Immature natural killer cell (primary cell): ENCODE measurements around the gene RBAK. TPM values are rescaled to one million over a fixed set of nuclear protein-coding genes. Genes with fewer than 3 reads are reported as not detected.
"Not testable (repeated sequence)": the region's sequence is repeated elsewhere in the genome, so short reads cannot be mapped to it uniquely, and the experiment has no call there.

Experiments
- DNase-seq, 3 donors: peaks; one replicate each; pipeline ENCODE4 v3.0.0; 2022; ENCODE audit warnings: mixed read lengths in 1 of 3
- H3K27ac Mint-ChIP-seq, 6 donors: one replicate each; pipeline ENCODE4 v1.8.0; 2020; ENCODE audit warnings: mixed read lengths in 6 of 6, mild to moderate bottlenecking in 5 of 6, inconsistent platforms in 4 of 6, moderate library complexity in 3 of 6
- H3K27me3 Mint-ChIP-seq, 3 donors: one replicate each; pipeline ENCODE4 v1.8.0; 2020 to 2021; ENCODE audit warnings: low read depth in 3 of 3, mild to moderate bottlenecking in 3 of 3, mixed read lengths in 3 of 3, moderate library complexity in 3 of 3, inconsistent platforms in 1 of 3
- H3K36me3 Mint-ChIP-seq, 3 donors: one replicate each; pipeline ENCODE4 v1.8.0; 2020; ENCODE audit warnings: mixed read lengths in 3 of 3, inconsistent platforms in 2 of 3, mild to moderate bottlenecking in 2 of 3
- H3K4me1 Mint-ChIP-seq, 2 donors: one replicate each; pipeline ENCODE4 v1.8.0; 2020; ENCODE audit warnings: inconsistent platforms in 2 of 2, mild to moderate bottlenecking in 2 of 2, mixed read lengths in 2 of 2, moderate library complexity in 1 of 2
- H3K4me3 Mint-ChIP-seq, 5 donors: one replicate each; pipeline ENCODE4 v1.8.0; 2020; ENCODE audit warnings: mild to moderate bottlenecking in 5 of 5, mixed read lengths in 5 of 5, inconsistent platforms in 3 of 5, moderate library complexity in 3 of 5
- H3K9me3 Mint-ChIP-seq, 6 donors: one replicate each; pipeline ENCODE4 v1.8.0; 2020; ENCODE audit warnings: mild to moderate bottlenecking in 6 of 6, mixed read lengths in 6 of 6, inconsistent platforms in 4 of 6, moderate library complexity in 3 of 6
- polyA plus RNA-seq, 3 donors: library from polyadenylated mRNA; unstranded; fragments of 300-500 nt; fragmentation: Illumina TruSeq; gene quantifications; one replicate each; pipeline ENCODE4 v1.2.3, GENCODE V29; 2021

The RBAK gene
- polyA plus RNA-seq, 3 donors from 2014 or later = 0.46 to 4.1 (median 1.8) TPM

- Mint-ChIP-seq H3K4me3 (no peak overlapping the region), H3K9me3 (peaks cover 52 to 98% (median 96%) of the 10 kb centered on the region in 6 donors), H3K27me3 (peaks cover 6 to 11% (median 10%) of the 10 kb centered on the region in 3 donors), H3K4me1 (no peaks in the 10 kb centered on the region), H3K36me3 (peaks cover 73 to 91% (median 87%) of the 10 kb centered on the region in 3 donors), H3K27ac (no peak overlapping the region)
- DNase-seq = no peak
Measured at GRCh38 chr7:5065107-5065407, 19.4 kb downstream of the RBAK start.

GRCh38 chr7:5068521-5068920, 22.9 kb downstream of the RBAK start:
- no peak for DNase-seq
- peaks cover 12 to 16% (median 15%) of the 10 kb centered on the region in 3 donors for H3K27me3 Mint-ChIP-seq
- H3K4me3 Mint-ChIP-seq = no peak overlapping the region
- H3K27ac Mint-ChIP-seq = no peak overlapping the region
- peaks cover 11 to 12% of the 10 kb centered on the region in 2 donors for H3K4me1 Mint-ChIP-seq
- H3K9me3 Mint-ChIP-seq = peaks cover 53 to 90% (median 84%) of the 10 kb centered on the region in 6 donors
- H3K36me3 Mint-ChIP-seq = peaks cover 45 to 62% (median 61%) of the 10 kb centered on the region in 3 donors

- H3K4me1 Mint-ChIP-seq = peaks cover 11 to 12% of the 10 kb centered on the region in 2 donors
- no peak overlapping the region for H3K27ac Mint-ChIP-seq
- no peak for DNase-seq
- H3K9me3 Mint-ChIP-seq = peaks cover 47 to 74% (median 67%) of the 10 kb centered on the region in 6 donors
- peaks cover 10 to 17% (median 10%) of the 10 kb centered on the region in 3 donors for H3K27me3 Mint-ChIP-seq
- peaks cover 30 to 45% (median 44%) of the 10 kb centered on the region in 3 donors for H3K36me3 Mint-ChIP-seq
- no peak overlapping the region for H3K4me3 Mint-ChIP-seq
Measured at GRCh38 chr7:5070206-5070605, 24.5 kb downstream of the RBAK start.

- not testable (repeated sequence) for H3K27ac Mint-ChIP-seq, DNase-seq, H3K36me3 Mint-ChIP-seq, H3K4me3 Mint-ChIP-seq
- H3K27me3 Mint-ChIP-seq = peaks cover 8 to 14% (median 14%) of the 10 kb centered on the region in 3 donors
- peaks cover 17 to 25% (median 18%) of the 10 kb centered on the region in 6 donors for H3K9me3 Mint-ChIP-seq
- H3K4me1 Mint-ChIP-seq = peaks cover 11 to 12% of the 10 kb centered on the region in 2 donors
Measured at GRCh38 chr7:5075187-5075586, 29.5 kb downstream of the RBAK start.

DNA sequence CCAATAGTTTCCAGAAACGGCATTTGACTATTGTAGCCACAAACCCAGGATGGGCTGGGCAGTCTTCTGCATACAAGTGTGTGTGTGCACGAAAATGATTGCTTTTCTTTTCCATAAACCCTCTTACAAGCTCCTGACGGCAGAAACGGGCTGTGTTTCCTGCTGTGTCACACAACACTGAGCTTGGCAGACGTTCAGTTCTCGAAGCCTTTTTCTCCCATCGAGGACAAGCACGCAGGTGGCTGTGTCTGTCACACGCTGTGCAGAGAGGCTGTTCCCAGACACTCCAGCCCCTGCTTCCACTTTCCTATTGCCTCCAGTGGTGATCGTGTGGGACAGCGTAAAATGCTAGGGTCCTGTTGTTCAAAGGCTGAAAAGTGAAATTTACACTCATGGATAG, 32.1 kb downstream of the RBAK start:
- no peak overlapping the region for H3K27ac Mint-ChIP-seq

GRCh38 chr7:5082806-5083205, 37.1 kb downstream of the RBAK start:
- no peak for DNase-seq
- Mint-ChIP-seq H3K9me3 (no peaks in the 10 kb centered on the region), H3K27ac (no peak overlapping the region), H3K4me1 (no peaks in the 10 kb centered on the region), H3K27me3 (peaks cover 0 to 11% (median 9%) of the 10 kb centered on the region in 3 donors), H3K36me3 (no peaks in the 10 kb centered on the region), H3K4me3 (no peak overlapping the region)

More for the DNA sequence above, 32.1 kb downstream of the RBAK start:
- peaks cover 6 to 8% (median 8%) of the 10 kb centered on the region in 3 donors for H3K27me3 Mint-ChIP-seq
- DNase-seq = no peak
- no peak overlapping the region for H3K4me3 Mint-ChIP-seq
- no peaks in the 10 kb centered on the region for H3K36me3 Mint-ChIP-seq
- H3K9me3 Mint-ChIP-seq = peaks cover 0 to 7% (median 2%) of the 10 kb centered on the region in 6 donors
- peaks cover 0 to 4% of the 10 kb centered on the region in 2 donors for H3K4me1 Mint-ChIP-seq

- Mint-ChIP-seq H3K4me1 (no peaks in the 10 kb centered on the region), H3K36me3 (no peaks in the 10 kb centered on the region), H3K27ac (no peak overlapping the region), H3K9me3 (no peaks in the 10 kb centered on the region), H3K4me3 (no peak overlapping the region), H3K27me3 (peaks cover 0 to 11% (median 10%) of the 10 kb centered on the region in 3 donors)
- DNase-seq = no peak
Measured at GRCh38 chr7:5083311-5083711, 37.7 kb downstream of the RBAK start.

- H3K27me3 Mint-ChIP-seq = peaks cover 0 to 12% (median 11%) of the 10 kb centered on the region in 3 donors
- no peak overlapping the region for H3K27ac Mint-ChIP-seq
- H3K4me1 Mint-ChIP-seq = no peaks in the 10 kb centered on the region
- H3K9me3 Mint-ChIP-seq = no peaks in the 10 kb centered on the region
- no peak overlapping the region for H3K4me3 Mint-ChIP-seq
- H3K36me3 Mint-ChIP-seq = no peaks in the 10 kb centered on the region
- DNase-seq = no peak
Measured at GRCh38 chr7:5086256-5086655, 40.6 kb downstream of the RBAK start.

GRCh38 chr7:5088228-5088833, 42.7 kb downstream of the RBAK start:
- H3K27ac Mint-ChIP-seq, H3K9me3 Mint-ChIP-seq, H3K36me3 Mint-ChIP-seq, H3K4me3 Mint-ChIP-seq, H3K4me1 Mint-ChIP-seq, DNase-seq: not testable (repeated sequence)
- peaks cover 0 to 18% (median 7%) of the 10 kb centered on the region in 3 donors for H3K27me3 Mint-ChIP-seq

DNA sequence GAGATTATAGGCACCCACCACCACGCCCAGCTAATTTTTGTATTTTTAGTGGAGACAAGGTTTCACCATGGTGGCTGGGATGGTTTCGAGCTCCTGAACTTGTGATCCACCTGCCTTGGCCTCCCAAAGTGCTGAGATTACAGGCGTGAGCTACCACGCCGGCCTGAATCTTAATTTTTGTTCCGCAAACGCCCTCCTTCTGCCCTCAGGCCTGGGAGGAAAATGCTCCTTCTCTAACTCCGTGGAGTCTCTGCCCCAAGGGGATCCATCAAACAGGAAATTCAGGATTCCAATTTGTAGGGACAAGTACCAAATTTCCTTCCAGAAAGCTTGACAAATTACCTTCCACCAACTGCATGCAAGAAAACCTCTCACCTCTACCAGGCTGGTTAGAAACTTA, 43.2 kb downstream of the RBAK start:
- Mint-ChIP-seq H3K4me1 (no peaks in the 10 kb centered on the region), H3K36me3 (peaks cover 0 to 3% (median 2%) of the 10 kb centered on the region in 3 donors), H3K9me3 (peaks cover 2 to 8% (median 4%) of the 10 kb centered on the region in 6 donors), H3K27ac (no peak overlapping the region), H3K4me3 (no peak overlapping the region), H3K27me3 (peaks cover 0 to 18% (median 3%) of the 10 kb centered on the region in 3 donors)
- no peak for DNase-seq

GRCh38 chr7:5093948-5094347, 48.3 kb downstream of the RBAK start:
- Mint-ChIP-seq H3K27ac (no peak overlapping the region), H3K4me3 (no peak overlapping the region), H3K27me3 (peaks cover 0 to 10% (median 2%) of the 10 kb centered on the region in 3 donors), H3K9me3 (peaks cover 5 to 25% (median 16%) of the 10 kb centered on the region in 6 donors), H3K4me1 (no peaks in the 10 kb centered on the region), H3K36me3 (peaks cover 0 to 6% (median 4%) of the 10 kb centered on the region in 3 donors)
- no peak for DNase-seq

DNA sequence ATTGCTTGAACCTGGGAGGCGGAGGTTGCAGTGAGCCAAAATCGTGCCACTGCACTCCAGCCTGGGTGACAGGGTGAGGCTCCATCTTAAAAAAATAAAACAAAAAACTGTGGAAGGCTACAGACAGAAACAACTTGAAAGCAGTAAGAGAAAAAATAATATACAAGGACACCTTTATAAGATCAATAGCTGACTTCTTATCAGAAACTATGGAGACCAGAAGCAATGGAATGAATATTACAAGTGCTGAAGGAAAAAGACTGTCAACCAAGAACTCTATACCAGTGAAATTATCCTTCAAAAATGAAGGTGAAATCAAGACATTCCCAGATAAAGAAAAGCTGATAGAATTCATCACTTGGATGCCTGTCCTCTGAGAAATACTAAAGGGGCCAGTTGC, 49.0 kb downstream of the RBAK start:
- peaks cover 0 to 6% (median 4%) of the 10 kb centered on the region in 3 donors for H3K36me3 Mint-ChIP-seq
- H3K4me3 Mint-ChIP-seq = no peak overlapping the region
- no peak for DNase-seq
- peaks cover 5 to 25% (median 16%) of the 10 kb centered on the region in 6 donors for H3K9me3 Mint-ChIP-seq
- peaks cover 0 to 7% (median 2%) of the 10 kb centered on the region in 3 donors for H3K27me3 Mint-ChIP-seq
- no peaks in the 10 kb centered on the region for H3K4me1 Mint-ChIP-seq
- no peak overlapping the region for H3K27ac Mint-ChIP-seq

DNA sequence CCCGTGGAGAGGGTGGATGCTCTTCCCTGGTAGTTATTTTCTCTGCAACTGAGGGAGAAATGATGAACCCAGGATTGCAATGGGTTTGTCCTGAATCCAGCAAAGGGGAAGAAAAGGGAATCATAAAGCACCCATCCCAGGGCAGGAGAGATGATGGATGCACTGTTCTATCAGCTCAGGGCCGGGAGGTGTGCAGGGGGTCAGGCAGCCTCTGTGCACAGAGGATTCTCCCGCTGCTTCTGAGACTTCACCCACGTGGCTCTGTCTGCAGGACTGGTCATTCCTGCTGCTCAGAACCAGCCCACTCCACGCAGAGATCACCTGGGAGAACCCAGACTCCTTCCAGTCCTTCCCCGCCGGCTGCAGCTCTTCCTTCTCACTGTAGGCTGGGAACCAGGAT, 70.7 kb downstream of the RBAK start:
- Mint-ChIP-seq H3K27ac (no peak overlapping the region), H3K36me3 (no peaks in the 10 kb centered on the region), H3K4me3 (no peak overlapping the region), H3K4me1 (no peaks in the 10 kb centered on the region), H3K27me3 (peaks cover 5 to 17% (median 7%) of the 10 kb centered on the region in 3 donors), H3K9me3 (no peaks in the 10 kb centered on the region)
- no peak for DNase-seq

DNA sequence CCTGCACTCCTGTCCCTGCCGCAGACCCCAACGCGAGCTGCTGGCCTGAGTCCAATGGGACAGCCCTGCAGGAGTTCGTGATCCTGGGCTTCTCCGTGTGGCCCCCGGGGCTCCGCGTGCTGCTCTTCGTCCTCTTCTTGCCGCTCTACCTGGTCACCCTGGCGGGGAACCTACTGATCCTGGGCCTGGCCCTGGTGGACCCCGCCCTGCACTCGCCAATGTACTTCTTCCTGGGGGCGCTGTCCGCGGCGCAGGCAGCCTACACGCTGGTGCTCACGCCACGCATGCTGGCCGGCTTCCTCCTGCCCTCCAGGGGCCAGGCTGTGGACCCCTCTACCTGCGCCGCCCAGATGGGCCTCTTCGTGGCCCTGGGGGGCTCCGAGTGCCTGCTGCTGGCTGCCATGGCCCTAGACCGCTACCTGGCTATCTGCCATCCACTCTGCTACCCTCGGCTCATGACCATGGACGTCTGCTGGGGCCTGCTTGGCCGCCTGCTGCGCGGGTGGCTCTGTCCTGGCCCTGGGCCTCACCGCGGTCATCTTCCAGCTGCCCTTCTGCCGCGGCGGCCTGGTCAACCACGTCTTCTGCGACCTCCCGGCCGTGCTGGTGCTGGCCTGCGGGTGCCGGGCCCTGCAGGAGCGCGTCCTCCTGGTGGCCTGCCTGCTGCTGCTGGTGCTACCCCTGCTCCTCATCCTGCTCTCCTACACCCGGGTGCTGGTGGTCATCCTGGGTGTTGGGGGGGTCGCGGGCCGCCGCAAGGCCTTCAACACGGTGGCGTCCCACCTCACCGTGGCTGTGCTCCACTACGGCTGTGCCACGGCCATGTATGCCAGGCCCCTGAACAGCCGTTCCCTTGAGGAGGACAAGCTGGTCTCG, 71.7 kb downstream of the RBAK start:
- Mint-ChIP-seq H3K4me3 (no peak overlapping the region), H3K27ac (no peak overlapping the region), H3K4me1 (no peaks in the 10 kb centered on the region), H3K27me3 (peaks cover 5 to 17% (median 7%) of the 10 kb centered on the region in 3 donors), H3K9me3 (no peaks in the 10 kb centered on the region), H3K36me3 (no peaks in the 10 kb centered on the region)
- no peak for DNase-seq
